ENCODE data around the gene ADGB. TPM values are rescaled to one million over a fixed set of nuclear protein-coding genes. Genes with fewer than 3 reads are reported as not detected.

The ADGB gene
- total RNA-seq, 1 donor from 2014 or later, result not detected

- Histone ChIP-seq H3K27ac (replicated peaks) (no peak overlapping the region), H3K27me3 (ENCODE audit: low read depth) (no peaks in the 10 kb centered on the region), H3K36me3 (no peaks in the 10 kb centered on the region), H3K9me3 (replicated peaks) (no peaks in the 10 kb centered on the region), H3K4me1 (no peaks in the 10 kb centered on the region), H3K4me3 (no peak overlapping the region)
- no peak for DNase-seq
- TF ChIP-seq, protein P1, sequence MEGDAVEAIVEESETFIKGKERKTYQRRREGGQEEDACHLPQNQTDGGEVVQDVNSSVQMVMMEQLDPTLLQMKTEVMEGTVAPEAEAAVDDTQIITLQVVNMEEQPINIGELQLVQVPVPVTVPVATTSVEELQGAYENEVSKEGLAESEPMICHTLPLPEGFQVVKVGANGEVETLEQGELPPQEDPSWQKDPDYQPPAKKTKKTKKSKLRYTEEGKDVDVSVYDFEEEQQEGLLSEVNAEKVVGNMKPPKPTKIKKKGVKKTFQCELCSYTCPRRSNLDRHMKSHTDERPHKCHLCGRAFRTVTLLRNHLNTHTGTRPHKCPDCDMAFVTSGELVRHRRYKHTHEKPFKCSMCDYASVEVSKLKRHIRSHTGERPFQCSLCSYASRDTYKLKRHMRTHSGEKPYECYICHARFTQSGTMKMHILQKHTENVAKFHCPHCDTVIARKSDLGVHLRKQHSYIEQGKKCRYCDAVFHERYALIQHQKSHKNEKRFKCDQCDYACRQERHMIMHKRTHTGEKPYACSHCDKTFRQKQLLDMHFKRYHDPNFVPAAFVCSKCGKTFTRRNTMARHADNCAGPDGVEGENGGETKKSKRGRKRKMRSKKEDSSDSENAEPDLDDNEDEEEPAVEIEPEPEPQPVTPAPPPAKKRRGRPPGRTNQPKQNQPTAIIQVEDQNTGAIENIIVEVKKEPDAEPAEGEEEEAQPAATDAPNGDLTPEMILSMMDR (IDR thresholded peaks at IDR 0.05; ENCODE audit: borderline replicate concordance), result no peak
- intact Hi-C loops (cut with micrococcal nuclease), result no loop called here
Observed at GRCh38 chr6:146819596-146820320, 221.0 kb downstream of the ADGB start.

DNA sequence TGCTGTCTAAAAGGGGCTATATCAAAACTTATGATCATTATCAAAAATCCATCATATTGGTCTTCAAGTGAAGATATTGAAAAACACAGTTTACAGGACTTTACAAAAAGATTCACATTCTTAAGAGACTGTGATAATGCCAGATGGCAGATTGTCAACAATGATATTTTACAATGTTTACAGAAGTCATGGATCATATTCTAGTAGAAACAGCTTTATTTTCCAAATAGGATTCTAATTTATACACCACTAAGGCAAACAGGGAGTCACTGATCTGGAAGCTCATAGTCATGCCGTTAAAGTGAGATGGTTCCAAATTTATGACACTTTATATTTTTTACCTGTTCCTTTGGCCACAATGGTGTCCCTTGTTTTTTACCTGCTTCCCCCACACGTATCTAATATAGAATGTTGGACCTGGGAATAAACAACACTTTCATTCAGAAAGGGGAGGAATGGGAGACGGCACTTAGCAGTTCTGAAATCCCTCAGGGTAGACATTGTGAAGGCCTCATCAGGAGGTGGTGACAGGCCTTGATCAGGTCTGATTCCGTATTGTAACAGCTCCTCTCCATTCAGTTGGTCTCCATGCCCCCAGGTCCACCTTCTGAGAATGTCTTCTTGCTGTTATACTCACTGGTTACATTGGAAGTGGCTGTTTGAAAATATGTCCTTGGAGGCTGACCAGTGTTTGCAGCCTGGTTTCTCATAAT, 228.6 kb downstream of the ADGB start:
- H3K36me3 ChIP-seq, result no peaks in the 10 kb centered on the region
- TF ChIP-seq, protein P1 (IDR thresholded peaks at IDR 0.05; ENCODE audit: borderline replicate concordance), result no peak
- H3K4me3 ChIP-seq, result no peak overlapping the region
- no peaks in the 10 kb centered on the region for H3K4me1 ChIP-seq
- H3K27ac ChIP-seq (replicated peaks), result no peak overlapping the region
- DNase-seq, result no peak
- H3K9me3 ChIP-seq (replicated peaks), result no peaks in the 10 kb centered on the region
- H3K27me3 ChIP-seq (ENCODE audit: low read depth), result no peaks in the 10 kb centered on the region
- intact Hi-C loops (cut with micrococcal nuclease), result no loop called here

DNA sequence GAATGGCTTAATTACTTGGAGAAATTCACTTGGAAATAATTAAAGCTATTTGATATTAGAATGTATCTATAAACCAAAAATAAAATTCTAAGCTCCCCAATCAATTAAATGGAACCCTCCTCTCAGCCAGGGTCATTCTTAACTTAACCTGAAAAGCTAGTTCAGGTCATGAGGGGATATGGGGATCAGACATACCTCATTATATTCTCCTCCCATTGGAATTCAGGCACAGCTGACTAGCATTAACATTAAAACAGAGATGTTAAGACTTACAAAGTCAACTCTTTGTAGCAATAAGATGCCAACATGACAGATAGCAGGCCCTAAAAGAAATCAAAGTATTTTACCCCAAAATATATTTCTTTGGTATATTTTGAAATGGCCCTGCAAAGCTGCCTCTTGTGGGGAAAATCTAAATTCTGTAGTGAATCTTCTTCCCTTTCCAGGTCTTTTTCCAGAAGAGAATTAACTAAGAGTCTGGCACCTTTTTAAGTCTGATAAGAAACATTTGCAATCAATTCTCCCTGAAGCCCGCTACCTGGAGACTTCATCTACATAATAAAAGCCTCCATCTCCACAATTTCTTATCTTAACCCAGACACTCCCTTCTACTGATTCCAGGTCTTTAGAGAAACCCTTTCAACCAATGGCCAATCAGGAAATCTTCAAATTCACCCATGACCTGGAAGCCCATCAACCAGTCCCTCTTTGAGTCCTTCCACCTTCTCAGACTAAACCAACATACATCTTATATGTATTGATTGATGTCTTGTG, 231.2 kb downstream of the ADGB start:
- Histone ChIP-seq H3K27me3 (ENCODE audit: low read depth) (no peaks in the 10 kb centered on the region), H3K27ac (replicated peaks) (no peak overlapping the region), H3K4me1 (no peaks in the 10 kb centered on the region), H3K4me3 (no peak overlapping the region), H3K36me3 (no peaks in the 10 kb centered on the region), H3K9me3 (replicated peaks) (no peaks in the 10 kb centered on the region)
- TF ChIP-seq, protein P1 (IDR thresholded peaks at IDR 0.05; ENCODE audit: borderline replicate concordance), result no peak
- no peak for DNase-seq
- intact Hi-C loops (cut with micrococcal nuclease), result no loop called here

- H3K4me3 ChIP-seq, result no peak overlapping the region
- DNase-seq, result no peak
- H3K9me3 ChIP-seq (replicated peaks), result no peaks in the 10 kb centered on the region
- H3K27ac ChIP-seq (replicated peaks), result no peak overlapping the region
- intact Hi-C loops (cut with micrococcal nuclease), result no loop called here
- no peaks in the 10 kb centered on the region for H3K4me1 ChIP-seq
- H3K27me3 ChIP-seq (ENCODE audit: low read depth), result no peaks in the 10 kb centered on the region
- TF ChIP-seq, protein P1 (IDR thresholded peaks at IDR 0.05; ENCODE audit: borderline replicate concordance), result no peak
- H3K36me3 ChIP-seq, result no peaks in the 10 kb centered on the region
Observed at GRCh38 chr6:146833157-146833556, 234.4 kb downstream of the ADGB start.

DNA sequence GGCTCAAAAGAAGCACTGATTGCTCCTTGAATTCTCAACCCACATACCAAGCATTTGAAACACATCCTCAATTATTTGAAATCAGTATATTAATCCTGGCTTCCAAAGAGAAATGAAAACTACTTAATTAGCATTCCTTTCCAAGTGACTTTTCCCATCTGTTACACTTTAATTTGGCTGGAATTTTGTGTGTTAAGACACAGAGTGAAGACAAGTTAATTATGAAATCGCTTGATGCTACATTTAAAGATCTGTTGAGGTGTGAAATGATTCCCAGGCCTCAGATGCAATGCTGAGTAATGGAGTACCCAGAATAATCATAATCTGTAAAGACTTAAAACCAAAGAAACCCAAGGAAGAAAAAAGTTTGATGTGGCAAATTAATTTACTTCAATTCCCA, 241.4 kb downstream of the ADGB start:
- H3K27me3 ChIP-seq (ENCODE audit: low read depth), result no peaks in the 10 kb centered on the region
- no peaks in the 10 kb centered on the region for H3K9me3 ChIP-seq (replicated peaks)
- H3K27ac ChIP-seq (replicated peaks), result no peak overlapping the region
- intact Hi-C loops (cut with micrococcal nuclease), result no loop called here
- TF ChIP-seq, protein P1 (IDR thresholded peaks at IDR 0.05; ENCODE audit: borderline replicate concordance), result no peak
- no peaks in the 10 kb centered on the region for H3K36me3 ChIP-seq
- no peak for DNase-seq
- no peak overlapping the region for H3K4me3 ChIP-seq
- no peaks in the 10 kb centered on the region for H3K4me1 ChIP-seq

Data from left ventricle myocardium inferior (tissue), 1 donor.